ENCODE data around the gene TP53TG5. TPM values are rescaled to one million over a fixed set of nuclear protein-coding genes. Genes with fewer than 3 reads are reported as not detected.

Gene TP53TG5
- total RNA-seq, 2 donors from 2014 or later: 0.40 to 1.0 TPM

GRCh38 chr20:45347936-45348778 is 30.0 kb downstream of the TP53TG5 start, which contains the start of gene SDC4:
Gene SDC4 (minus strand): TSS chr20:45348424. CDS start chr20:45348384, 40 bp downstream.
- TF ChIP-seq CTCF (IDR thresholded peaks at IDR 0.05): no peak
- no peaks in the 10 kb centered on the region for H3K36me3 ChIP-seq
- no peaks in the 10 kb centered on the region for H3K9me3 ChIP-seq
- peak within 1 kb of the TSS; percentile 93 for H3K27ac ChIP-seq
- H3K4me1 ChIP-seq: peaks cover 11% of the 10 kb centered on the region
- H3K4me3 ChIP-seq: peak within 1 kb of the TSS; percentile 79
- H3K27me3 ChIP-seq: no peaks in the 10 kb centered on the region
- intact Hi-C loops (cut with DNase I): no loop called here
- peak within 1 kb of the TSS; percentile 87 to 100 for H3K9ac ChIP-seq (ENCODE audit: low read depth in 2 of 2, low read length in 2 of 2)
- peak; percentile 83 for DNase-seq

- no peak for DNase-seq
- Histone ChIP-seq H3K4me1 (peaks cover 11% of the 10 kb centered on the region), H3K27me3 (no peaks in the 10 kb centered on the region), H3K36me3 (no peaks in the 10 kb centered on the region), H3K9ac (ENCODE audit: low read depth in 2 of 2, low read length in 2 of 2) (peak overlapping the region; percentile 87 to 100), H3K4me3 (peak overlapping the region; percentile 79), H3K27ac (peak overlapping the region; percentile 93), H3K9me3 (no peaks in the 10 kb centered on the region)
- no peak for TF ChIP-seq CTCF (IDR thresholded peaks at IDR 0.05)
- intact Hi-C loops (cut with DNase I): no loop called here
Observed at GRCh38 chr20:45347297-45347935, 30.7 kb downstream of the TP53TG5 start.

- Histone ChIP-seq H3K9me3 (no peaks in the 10 kb centered on the region), H3K27ac (peak overlapping the region; percentile 93), H3K27me3 (no peaks in the 10 kb centered on the region), H3K4me1 (peaks cover 14% of the 10 kb centered on the region), H3K36me3 (no peaks in the 10 kb centered on the region), H3K9ac (ENCODE audit: low read depth in 2 of 2, low read length in 2 of 2) (peak overlapping the region; percentile 87 to 100), H3K4me3 (peak overlapping the region; percentile 79)
- DNase-seq: no peak
- intact Hi-C loops (cut with DNase I): no loop called here
- no peak for TF ChIP-seq CTCF (IDR thresholded peaks at IDR 0.05)
Observed at GRCh38 chr20:45346851-45347250, 31.3 kb downstream of the TP53TG5 start.

GRCh38 chr20:45346291-45346718 is 31.8 kb downstream of the TP53TG5 start:
- H3K4me3 ChIP-seq: peak overlapping the region; percentile 79
- no peak for TF ChIP-seq CTCF (IDR thresholded peaks at IDR 0.05)
- H3K36me3 ChIP-seq: no peaks in the 10 kb centered on the region
- H3K27me3 ChIP-seq: no peaks in the 10 kb centered on the region
- DNase-seq: no peak
- peak overlapping the region; percentile 66 to 100 for H3K9ac ChIP-seq (ENCODE audit: low read depth in 2 of 2, low read length in 2 of 2)
- no peaks in the 10 kb centered on the region for H3K9me3 ChIP-seq
- peak overlapping the region; percentile 93 for H3K27ac ChIP-seq
- peaks cover 14% of the 10 kb centered on the region for H3K4me1 ChIP-seq
- intact Hi-C loops (cut with DNase I): no loop called here

- peak; percentile 90 for DNase-seq
- peaks cover 20% of the 10 kb centered on the region for H3K4me1 ChIP-seq
- H3K9ac ChIP-seq (ENCODE audit: low read depth in 2 of 2, low read length in 2 of 2): peak overlapping the region; percentile 66 to 100
- peak overlapping the region; percentile 93 for H3K27ac ChIP-seq
- peak overlapping the region; percentile 79 for H3K4me3 ChIP-seq
- H3K27me3 ChIP-seq: no peaks in the 10 kb centered on the region
- H3K9me3 ChIP-seq: no peaks in the 10 kb centered on the region
- no peak for TF ChIP-seq CTCF (IDR thresholded peaks at IDR 0.05)
- no peaks in the 10 kb centered on the region for H3K36me3 ChIP-seq
- intact Hi-C loops (cut with DNase I): no loop called here
Observed at GRCh38 chr20:45345104-45345936, 32.8 kb downstream of the TP53TG5 start.

Measured in colonic mucosa (tissue), 4 donors.